Stomach smooth muscle (tissue), 2 donors: ENCODE data around the gene SLC38A10.

Experiments used
- H3K27ac ChIP-seq: one replicate; pipeline ENCODE4 v1.7.0; 2013; ENCODE audit warnings: mild to moderate bottlenecking, low read length, inconsistent platforms
- H3K27me3 ChIP-seq, 2 donors: one replicate each; pipeline ENCODE4 v1.7.0; 2013; ENCODE audit warnings: low read length in 2 of 2; ENCODE audit not compliant: insufficient read depth in 2 of 2, control insufficient read depth in 1 of 2
- H3K36me3 ChIP-seq, 2 donors: one replicate each; pipeline ENCODE4 v1.7.0; 2013; ENCODE audit warnings: low read length in 2 of 2; ENCODE audit not compliant: control insufficient read depth in 2 of 2, insufficient read depth in 2 of 2
- H3K4me1 ChIP-seq: one replicate; pipeline ENCODE4 v1.7.0; 2013; ENCODE audit warnings: low read length; ENCODE audit not compliant: control insufficient read depth, insufficient read depth
- H3K4me3 ChIP-seq, 2 donors: one replicate each; pipeline ENCODE4 v1.7.0; 2013; ENCODE audit warnings: low read length in 2 of 2
- H3K9ac ChIP-seq, 2 donors: one replicate each; pipeline ENCODE4 v1.7.0; 2013; ENCODE audit warnings: low read length in 2 of 2, mild to moderate bottlenecking in 1 of 2
- H3K9me3 ChIP-seq, 2 donors: one replicate each; pipeline ENCODE4 v1.7.0; 2013; ENCODE audit warnings: low read length in 2 of 2; ENCODE audit not compliant: control insufficient read depth in 2 of 2
- donor health status: healthy.
- donor health status: Pancreatic carcinoma.

SLC38A10 gene

DNA sequence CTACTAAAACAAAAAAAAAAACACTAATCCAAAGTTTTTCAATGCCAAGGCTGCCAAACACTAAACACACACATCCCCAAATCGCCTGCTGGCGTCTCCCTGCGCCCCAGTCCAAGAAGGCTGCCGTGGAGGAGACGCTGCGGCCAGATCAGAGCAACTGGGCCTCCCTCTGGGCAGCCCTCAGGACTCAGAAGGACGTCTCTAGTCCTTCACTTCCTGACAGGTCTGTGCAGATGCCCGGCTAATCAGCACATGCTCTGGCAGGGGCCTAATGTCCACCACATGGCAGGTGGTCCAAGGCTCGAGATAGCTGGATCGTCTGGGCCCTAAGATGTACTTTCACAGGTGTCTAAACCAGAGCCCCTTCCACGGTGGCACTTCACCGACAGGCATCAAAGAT is 2.7 kb downstream of the SLC38A10 start:
- H3K27me3 ChIP-seq: no peaks in the 10 kb centered on the region
- H3K4me1 ChIP-seq: peaks cover 22% of the 10 kb centered on the region
- H3K27ac ChIP-seq: no peak overlapping the region
- peaks cover 11 to 17% of the 10 kb centered on the region in 2 donors for H3K36me3 ChIP-seq
- H3K9me3 ChIP-seq: no peaks in the 10 kb centered on the region
- no peak overlapping the region for H3K4me3 ChIP-seq
- H3K9ac ChIP-seq: no peak overlapping the region

DNA sequence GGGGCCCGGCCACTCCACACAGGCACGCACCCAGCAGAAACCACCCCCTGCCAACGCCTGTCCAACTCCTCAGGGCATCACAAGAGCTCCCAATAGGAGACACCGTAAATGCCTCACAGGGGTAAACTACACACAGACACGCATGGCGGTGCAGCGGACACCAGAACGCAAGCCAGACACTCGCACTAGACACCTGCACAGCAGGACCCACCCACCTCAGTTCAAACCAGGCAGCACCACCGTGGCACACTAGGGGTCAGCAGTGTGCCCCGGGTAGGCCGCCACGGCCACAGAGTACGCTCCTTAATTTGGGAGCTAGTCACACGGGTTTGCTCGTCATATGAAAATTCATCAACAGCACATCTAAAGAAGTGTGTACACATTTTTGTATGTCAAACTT is 3.4 kb downstream of the SLC38A10 start:
- Histone ChIP-seq H3K27me3 (no peaks in the 10 kb centered on the region), H3K9ac (no peak overlapping the region), H3K9me3 (no peaks in the 10 kb centered on the region), H3K4me3 (no peak overlapping the region), H3K36me3 (peaks cover 11 to 17% of the 10 kb centered on the region in 2 donors), H3K4me1 (peaks cover 22% of the 10 kb centered on the region), H3K27ac (no peak overlapping the region)

DNA sequence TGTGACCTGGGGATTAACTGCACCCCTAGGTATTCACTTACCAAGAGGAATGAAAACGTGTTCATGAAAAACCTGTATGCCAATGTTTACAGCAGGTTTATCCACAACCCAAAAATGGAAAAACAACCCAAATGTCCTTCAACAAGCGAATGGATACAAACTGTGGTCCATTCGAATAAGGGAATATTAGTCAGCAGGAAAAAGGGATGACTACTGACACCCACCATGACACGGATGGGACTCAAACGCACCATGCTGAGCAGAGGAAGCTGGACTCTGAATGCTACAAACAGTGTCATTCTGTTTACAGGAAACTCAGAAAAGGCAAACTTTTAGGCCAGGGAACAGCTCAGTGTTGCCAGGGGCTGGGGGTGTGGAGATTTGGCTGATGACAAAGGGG is 4.9 kb downstream of the SLC38A10 start:
- H3K9ac ChIP-seq: no peak overlapping the region
- H3K4me3 ChIP-seq: no peak overlapping the region
- no peaks in the 10 kb centered on the region for H3K27me3 ChIP-seq
- peaks cover 24% of the 10 kb centered on the region for H3K4me1 ChIP-seq
- H3K9me3 ChIP-seq: no peaks in the 10 kb centered on the region
- H3K27ac ChIP-seq: no peak overlapping the region
- H3K36me3 ChIP-seq: peaks cover 11 to 17% of the 10 kb centered on the region in 2 donors

DNA sequence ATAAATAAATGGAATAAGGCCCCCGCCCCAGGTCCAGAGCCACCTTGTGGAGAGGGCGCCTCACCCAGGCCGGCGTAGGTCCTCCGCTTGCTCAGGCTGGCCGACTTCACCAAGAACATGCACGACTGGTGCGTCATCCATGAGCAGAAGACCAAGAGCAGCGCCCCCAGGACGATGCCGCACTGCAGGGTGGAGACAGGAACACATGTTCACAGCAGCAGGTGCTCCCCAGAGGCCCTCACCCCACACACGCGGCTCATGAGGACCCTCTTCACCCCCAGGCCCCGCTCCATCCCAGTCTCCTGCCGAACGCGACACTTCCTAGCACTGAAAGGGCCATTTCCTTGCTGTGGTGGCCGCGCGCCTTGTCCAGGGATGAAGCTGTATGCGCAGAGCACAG is 5.5 kb downstream of the SLC38A10 start:
- Histone ChIP-seq H3K36me3 (peaks cover 11 to 17% of the 10 kb centered on the region in 2 donors), H3K4me1 (peaks cover 28% of the 10 kb centered on the region)

DNA sequence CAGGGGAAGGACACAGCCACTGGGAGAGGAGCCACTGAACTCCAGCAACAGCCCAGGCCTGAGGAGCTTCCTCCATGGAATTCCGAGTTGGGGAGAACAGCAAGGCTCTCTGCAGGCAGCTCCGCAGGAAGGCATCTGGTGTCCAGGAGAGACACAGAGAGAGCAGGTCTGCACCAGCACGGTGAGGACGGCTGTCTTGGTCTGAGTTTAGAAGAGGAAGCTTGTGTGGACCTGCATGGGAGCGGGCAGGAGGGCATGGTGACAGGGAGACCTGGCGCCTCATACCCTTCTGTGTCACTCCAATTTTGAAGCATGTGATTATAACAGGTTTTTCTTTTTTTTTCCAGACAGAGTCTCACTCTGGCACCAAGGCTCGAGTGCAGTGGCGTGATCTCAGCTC is 6.4 kb downstream of the SLC38A10 start:
- Histone ChIP-seq H3K36me3 (peaks cover 11 to 17% of the 10 kb centered on the region in 2 donors), H3K27ac (no peak overlapping the region)

More for the DNA sequence above, 5.5 kb downstream of the SLC38A10 start:
- Histone ChIP-seq H3K9me3 (no peaks in the 10 kb centered on the region), H3K27ac (no peak overlapping the region), H3K27me3 (no peaks in the 10 kb centered on the region), H3K9ac (no peak overlapping the region), H3K4me3 (no peak overlapping the region)

DNA sequence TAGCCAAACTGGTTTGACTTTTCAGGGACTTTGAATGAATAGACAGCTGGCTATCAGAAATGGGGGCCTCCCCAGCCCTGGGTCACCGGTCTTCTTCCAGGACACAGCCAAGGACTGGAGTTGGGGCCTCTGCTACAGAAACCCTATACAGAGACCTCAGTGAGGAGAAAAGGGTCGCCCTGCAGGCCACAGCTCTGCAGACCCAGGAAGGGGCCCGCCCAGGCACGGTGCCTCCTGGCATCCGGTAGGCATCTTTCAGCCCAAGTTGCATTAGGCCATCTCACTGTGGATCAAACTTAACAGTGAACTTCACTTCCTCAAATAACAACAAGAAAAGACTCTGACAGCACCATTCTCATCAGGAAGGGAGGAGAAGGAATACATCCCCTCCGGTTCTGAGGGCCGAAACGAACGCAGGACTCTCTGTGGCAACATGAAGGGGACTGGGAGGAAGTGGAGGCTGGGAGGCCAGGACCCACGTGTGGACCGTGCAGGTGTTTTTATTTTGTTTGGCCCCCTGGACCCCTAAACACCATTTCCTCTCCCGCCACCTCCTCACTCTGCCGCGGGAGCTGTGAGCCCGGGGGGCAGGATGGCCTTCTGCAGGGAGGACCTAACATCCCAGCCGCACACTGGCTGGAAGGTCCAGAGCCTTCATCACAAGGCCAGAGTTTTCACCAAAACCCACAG is 7.2 kb downstream of the SLC38A10 start:
- no peak overlapping the region for H3K27ac ChIP-seq
- H3K36me3 ChIP-seq: peaks cover 11 to 20% of the 10 kb centered on the region in 2 donors
- H3K4me1 ChIP-seq: peaks cover 22% of the 10 kb centered on the region
- no peaks in the 10 kb centered on the region for H3K9me3 ChIP-seq
- H3K9ac ChIP-seq: no peak overlapping the region
- H3K4me3 ChIP-seq: no peak overlapping the region
- H3K27me3 ChIP-seq: no peaks in the 10 kb centered on the region

More for the DNA sequence above, 6.4 kb downstream of the SLC38A10 start:
- Histone ChIP-seq H3K9me3 (no peaks in the 10 kb centered on the region), H3K27me3 (no peaks in the 10 kb centered on the region), H3K9ac (no peak overlapping the region), H3K4me3 (no peak overlapping the region), H3K4me1 (peaks cover 25% of the 10 kb centered on the region)

DNA sequence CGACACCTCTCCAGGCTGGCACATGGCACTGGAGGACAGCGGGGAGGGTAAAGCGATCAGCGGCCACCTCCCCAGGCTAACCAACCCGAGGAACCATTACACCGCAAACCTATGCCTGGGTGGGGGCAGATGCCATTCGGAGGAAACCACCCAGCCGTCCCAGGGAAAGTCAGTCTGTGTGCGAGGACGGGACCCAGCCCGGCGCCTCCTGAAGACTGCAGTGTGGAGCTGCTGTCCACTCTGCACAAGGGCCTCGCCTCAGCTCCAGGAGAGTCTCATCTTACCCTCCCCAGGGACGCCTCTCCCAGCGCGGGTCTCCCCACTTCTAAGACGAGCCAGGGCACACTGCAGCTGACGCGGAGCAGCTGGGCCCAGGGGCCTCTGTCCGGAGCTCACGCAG is 8.0 kb downstream of the SLC38A10 start:
- Histone ChIP-seq H3K27ac (no peak overlapping the region), H3K4me3 (no peak overlapping the region), H3K27me3 (no peaks in the 10 kb centered on the region), H3K4me1 (peaks cover 18% of the 10 kb centered on the region), H3K36me3 (peaks cover 11 to 20% of the 10 kb centered on the region in 2 donors), H3K9me3 (no peaks in the 10 kb centered on the region), H3K9ac (no peak overlapping the region)

DNA sequence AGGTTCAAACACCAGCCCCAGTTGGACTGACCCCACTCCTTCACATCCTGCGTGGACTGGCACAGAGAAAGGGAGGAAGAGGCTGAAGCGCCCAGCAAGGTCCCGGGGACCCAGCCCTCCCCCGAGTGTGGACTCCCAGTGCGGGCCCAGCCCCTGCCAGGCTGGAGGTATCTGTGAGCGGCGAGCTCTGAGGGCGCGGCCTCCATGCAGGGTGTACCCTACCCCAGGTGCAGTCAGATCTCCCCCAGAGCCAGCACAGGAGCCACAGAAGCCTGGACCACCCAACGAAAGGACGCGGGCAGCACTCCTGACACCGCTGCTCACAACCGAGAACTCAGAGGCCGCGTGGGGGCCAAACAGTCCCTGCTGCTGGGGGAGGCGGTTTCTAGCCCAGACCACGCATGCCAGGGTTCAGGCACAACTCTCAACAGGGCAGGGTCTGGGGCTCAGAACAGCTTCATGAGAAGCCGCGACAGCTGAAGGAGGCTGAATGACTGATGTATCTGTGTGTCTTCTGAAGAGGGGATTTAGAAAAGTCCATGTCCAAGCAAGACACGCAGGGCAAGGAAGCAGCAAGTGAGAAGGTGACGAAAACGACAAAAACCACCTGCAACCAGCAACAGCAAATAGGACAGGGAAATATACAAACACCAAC is 8.5 kb downstream of the SLC38A10 start:
- H3K27ac ChIP-seq: no peak overlapping the region
- no peak overlapping the region for H3K9ac ChIP-seq
- no peaks in the 10 kb centered on the region for H3K27me3 ChIP-seq
- peaks cover 14 to 22% of the 10 kb centered on the region in 2 donors for H3K36me3 ChIP-seq
- peaks cover 17% of the 10 kb centered on the region for H3K4me1 ChIP-seq
- H3K4me3 ChIP-seq: no peak overlapping the region
- H3K9me3 ChIP-seq: no peaks in the 10 kb centered on the region

DNA sequence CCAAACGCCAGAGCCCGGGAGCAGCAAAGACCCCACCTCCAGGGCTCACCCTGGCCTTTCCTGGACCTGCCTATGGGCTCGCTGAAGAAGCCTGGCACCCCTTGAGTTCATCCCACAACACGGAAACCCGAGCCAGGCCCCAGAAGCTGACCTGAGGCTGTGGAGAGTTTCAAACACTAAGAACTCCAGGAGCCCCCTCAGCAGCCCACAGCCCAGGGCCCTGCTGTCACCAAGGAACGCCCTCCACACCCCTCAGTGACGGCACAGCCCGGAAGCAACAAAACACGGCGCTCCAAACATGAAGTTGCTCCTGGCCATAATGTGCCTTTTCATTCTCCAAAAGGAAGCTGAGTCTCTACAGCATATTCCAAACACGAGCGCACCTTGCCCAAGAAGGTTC is 9.2 kb downstream of the SLC38A10 start:
- H3K36me3 ChIP-seq: peaks cover 14 to 23% of the 10 kb centered on the region in 2 donors
- H3K27me3 ChIP-seq: no peaks in the 10 kb centered on the region
- H3K9me3 ChIP-seq: no peaks in the 10 kb centered on the region
- H3K4me3 ChIP-seq: no peak overlapping the region
- H3K4me1 ChIP-seq: peaks cover 17% of the 10 kb centered on the region
- H3K27ac ChIP-seq: peak overlapping the region; percentile 37
- no peak overlapping the region for H3K9ac ChIP-seq

DNA sequence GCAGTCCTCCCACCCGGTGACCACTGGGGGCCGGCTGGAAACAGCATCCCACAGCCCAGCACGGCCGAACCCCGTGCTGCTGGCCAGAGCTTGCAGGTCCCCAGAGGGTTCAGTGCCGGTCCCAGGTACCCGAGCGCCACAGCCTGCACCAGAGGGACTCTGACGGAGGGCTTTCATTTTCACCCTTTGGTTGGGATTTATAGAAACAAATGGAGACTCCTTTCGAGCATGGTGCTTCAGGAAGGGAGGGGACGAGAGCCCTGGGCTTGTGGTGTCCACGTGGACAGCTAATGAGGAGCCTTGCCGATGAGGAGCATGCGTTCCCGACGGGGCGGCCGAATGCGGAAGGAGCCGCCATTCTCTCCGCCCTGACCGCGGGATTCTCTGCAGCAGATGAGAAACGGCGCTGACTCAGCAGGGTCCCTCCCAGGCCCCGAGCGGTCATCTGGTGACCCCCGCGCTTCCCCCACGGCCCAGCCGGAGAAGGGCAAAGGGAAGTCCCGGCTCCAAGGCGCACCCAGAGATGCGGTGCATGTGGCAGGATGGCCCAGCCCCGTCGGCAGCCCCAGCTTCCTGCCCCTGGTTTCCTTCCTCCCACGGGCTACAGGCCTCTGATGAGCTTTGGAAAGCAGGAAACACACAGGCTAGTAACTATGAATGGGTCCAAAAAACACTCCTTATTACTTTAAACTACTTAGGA is 9.8 kb downstream of the SLC38A10 start:
- Histone ChIP-seq H3K27me3 (no peaks in the 10 kb centered on the region), H3K4me1 (peaks cover 21% of the 10 kb centered on the region), H3K9ac (peak overlapping the region in 1 of 2 donors; percentile 48), H3K36me3 (peaks cover 14 to 22% of the 10 kb centered on the region in 2 donors), H3K9me3 (no peaks in the 10 kb centered on the region), H3K27ac (peak overlapping the region; percentile 37), H3K4me3 (peak overlapping the region; percentile 40 to 57)
